HG02885 (cell line): Measurements from ENCODE around the gene ANKH.
A peak's percentile ranks its signal among the peaks of the same experiment; 100 is the strongest.

ENCODE experiments used
- ATAC-seq: cut with Tn5 transposase; IDR thresholded peaks from one replicate; pipeline ENCODE4 v1.9.1; 2021; ENCODE audit warnings: mild to moderate bottlenecking; ENCODE audit not compliant: unreplicated experiment, poor library complexity

Gene ANKH

GRCh38 chr5:14744296-14745187, 127.0 kb downstream of the ANKH start:
- ATAC-seq = no peak

DNA sequence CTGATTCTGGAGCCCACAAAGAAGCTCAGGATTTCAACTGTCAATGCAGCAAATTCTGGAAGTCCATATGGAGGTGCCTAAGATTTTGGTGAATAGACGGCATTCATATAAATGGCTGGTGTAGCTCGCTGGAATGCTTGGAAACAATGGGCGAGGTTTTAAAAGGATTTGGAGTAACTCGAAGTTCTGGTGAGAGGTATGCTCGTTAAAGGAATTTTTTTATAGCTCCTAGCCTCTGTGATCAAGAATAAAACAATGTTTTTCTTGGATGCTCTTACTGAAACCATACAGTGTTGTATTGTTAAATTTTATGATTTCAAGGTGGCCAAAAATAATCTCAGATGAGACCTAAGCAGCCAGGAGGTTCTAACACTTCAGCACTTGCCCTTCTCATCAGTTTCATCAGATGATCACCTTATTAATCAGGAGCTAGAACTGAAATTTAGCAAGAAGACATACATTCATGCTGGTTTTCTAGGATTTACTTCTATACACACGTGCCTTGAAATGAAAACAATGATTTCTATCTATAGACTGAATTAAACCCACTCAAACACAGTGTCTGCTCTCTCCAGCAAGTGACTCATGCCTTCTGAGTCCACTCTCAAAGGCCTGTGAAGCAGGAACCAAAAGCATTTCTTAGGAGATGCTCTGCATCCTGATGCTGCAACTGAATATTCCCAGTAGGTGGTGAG, 127.8 kb downstream of the ANKH start:
- ATAC-seq = no peak

DNA sequence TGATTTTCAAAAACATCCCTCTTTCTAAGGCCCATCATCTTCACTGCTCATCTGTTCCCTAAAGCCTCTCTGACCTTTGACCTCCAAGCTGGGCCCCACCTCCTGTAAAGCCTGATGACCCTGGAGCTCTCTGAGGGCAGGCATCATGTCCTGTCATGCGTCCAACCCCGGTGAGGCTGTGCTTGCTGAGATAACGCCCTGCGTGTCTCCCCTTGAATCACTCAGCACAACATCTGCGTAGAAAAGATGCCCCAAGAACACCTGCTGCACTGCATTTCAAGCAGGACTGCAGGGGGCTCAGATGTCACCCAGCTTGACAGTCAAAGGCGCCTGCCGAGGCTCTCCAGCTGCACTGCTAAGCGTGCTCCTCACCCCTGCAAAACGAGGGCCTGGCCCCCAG, 129.1 kb downstream of the ANKH start:
- no peak for ATAC-seq

DNA sequence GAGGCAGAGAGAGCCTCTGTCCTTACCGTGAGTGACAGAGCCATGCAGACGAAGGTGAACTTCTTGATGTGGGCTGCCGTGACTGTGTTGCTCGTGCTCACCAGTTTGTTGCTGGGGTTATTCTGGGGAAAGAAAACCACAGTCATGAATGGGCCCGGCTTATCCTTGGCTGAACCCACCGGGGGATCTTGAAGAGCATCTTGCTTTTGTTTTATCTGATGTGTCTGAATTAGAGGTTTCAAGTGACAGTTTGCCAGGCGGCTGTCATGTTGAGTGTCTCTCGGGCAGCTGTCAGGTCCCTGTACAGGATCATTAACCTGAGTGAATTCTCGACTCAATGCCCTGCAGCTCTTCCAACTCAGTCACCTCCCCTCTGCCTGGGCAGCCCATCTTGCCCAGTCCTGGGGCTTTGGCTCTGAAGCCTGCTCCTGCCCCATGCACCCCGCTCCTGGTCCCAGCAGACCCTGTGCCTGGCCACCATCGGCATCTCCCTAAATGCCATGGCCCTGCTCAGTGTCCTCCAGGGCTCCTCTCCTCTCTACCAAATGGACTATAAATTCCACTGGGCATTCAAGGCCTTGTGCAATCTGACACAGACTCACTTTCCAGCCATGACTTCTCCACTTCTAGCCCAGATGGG, 129.7 kb downstream of the ANKH start:
- ATAC-seq = no peak

DNA sequence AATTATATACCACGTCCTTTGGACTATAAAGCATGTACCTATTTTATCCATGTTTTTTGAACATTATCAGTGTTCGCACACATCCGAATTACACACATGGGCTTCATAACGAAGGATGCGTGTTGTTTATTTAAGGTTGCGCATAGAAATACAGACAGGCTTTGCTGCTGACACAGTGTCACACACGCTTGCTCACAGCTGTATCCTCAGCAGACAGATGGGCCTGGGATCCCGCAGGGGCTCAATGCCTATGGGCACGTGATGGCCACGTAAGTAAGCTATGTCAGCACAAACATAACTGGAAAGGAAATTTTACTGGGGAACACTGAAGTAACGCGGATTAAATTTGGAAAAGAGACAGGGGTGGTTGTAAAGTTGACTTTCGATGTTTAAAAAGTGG, 130.4 kb downstream of the ANKH start:
- no peak for ATAC-seq

- no peak for ATAC-seq
These were observed 131.6 kb downstream of the ANKH start for GRCh38 chr5:14739981-14740380.

- no peak for ATAC-seq
These were observed 132.0 kb downstream of the ANKH start for GRCh38 chr5:14739538-14739937.

GRCh38 chr5:14738050-14738449, 133.5 kb downstream of the ANKH start:
- no peak for ATAC-seq

DNA sequence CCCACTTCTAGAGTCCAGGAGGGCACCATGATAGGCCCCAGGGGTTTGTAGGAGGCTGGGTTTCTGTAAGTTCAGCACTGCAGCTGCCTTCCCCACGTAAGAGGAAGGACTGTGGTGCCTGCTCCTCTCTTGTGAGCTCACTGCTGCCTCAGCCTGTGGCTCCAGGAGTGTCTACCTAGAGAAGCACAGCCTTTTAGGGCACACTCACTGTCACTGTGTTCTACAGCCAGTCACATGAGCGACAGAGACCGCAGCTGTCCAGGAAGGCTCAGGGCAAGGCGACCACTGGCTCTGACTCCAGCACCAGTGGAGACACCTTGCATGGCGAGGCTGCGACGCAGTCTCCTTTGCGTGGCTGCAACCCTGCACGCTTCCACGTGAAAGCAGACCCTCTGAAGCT, 134.3 kb downstream of the ANKH start:
- no peak for ATAC-seq

DNA sequence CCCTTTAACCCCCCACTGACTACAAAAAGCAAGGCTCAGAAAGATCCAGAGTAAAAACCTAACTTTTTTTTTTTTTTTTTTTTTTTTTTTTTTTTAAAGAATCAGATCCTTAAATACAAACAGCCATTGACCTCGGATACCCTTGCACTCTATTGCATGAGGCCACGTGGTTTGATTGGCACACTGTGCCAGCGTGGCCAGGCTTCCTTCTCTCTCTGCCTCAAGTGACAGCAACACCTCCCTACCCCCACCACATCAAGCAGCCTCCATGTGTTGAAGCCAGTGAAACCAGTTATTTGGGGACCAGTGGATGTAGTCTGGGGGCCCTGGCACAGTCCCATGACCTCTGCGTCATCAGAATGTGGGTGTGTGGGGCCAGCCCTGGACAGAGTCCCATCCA, 135.6 kb downstream of the ANKH start:
- no peak for ATAC-seq

GRCh38 chr5:14734396-14734795, 137.2 kb downstream of the ANKH start:
- ATAC-seq = no peak

GRCh38 chr5:14733661-14734060, 137.9 kb downstream of the ANKH start:
- no peak for ATAC-seq

GRCh38 chr5:14732991-14733390, 138.6 kb downstream of the ANKH start:
- no peak for ATAC-seq

DNA sequence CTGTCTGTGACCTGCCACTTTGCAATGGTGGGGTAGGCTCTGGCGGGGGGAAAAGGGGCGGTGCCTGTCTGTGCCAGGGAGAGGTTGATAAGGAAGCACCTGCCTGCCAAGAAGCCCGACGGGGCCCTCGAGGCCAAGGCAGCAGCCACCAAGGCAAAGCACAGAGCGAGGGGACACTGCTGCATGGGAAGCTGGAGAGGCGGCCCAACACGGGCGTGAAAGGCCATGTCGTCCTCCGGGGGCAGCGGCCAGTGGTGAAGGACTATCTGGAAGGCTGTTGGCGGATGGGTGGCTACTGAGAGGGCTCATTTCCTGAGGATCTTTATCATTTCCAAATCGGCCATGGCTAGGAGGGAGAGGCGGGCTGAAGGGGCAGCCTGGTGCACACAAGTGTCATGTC, 140.7 kb downstream of the ANKH start:
- no peak for ATAC-seq

DNA sequence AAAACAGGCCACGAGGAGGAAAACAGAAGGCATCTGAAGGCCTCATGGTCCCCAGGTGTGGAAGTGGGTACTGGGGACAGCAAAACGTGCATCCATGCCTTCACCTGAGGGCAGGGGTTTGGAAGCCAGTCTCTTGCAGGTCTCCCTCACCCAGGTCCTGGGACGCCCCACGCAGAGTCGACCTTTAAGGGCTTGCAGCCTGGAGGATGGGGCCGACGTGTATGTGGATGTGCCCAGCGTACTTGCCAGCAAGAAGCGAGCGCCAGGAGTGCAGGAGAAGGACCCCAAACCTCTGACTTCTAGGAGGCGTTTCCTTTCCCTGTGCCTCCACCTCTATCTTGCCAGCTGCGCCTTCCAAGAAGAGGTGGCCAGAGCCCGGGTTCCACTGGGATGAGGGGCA, 141.1 kb downstream of the ANKH start:
- no peak for ATAC-seq

GRCh38 chr5:14729448-14730385, 141.9 kb downstream of the ANKH start:
- no peak for ATAC-seq

GRCh38 chr5:14728459-14728938, 143.1 kb downstream of the ANKH start:
- no peak for ATAC-seq

DNA sequence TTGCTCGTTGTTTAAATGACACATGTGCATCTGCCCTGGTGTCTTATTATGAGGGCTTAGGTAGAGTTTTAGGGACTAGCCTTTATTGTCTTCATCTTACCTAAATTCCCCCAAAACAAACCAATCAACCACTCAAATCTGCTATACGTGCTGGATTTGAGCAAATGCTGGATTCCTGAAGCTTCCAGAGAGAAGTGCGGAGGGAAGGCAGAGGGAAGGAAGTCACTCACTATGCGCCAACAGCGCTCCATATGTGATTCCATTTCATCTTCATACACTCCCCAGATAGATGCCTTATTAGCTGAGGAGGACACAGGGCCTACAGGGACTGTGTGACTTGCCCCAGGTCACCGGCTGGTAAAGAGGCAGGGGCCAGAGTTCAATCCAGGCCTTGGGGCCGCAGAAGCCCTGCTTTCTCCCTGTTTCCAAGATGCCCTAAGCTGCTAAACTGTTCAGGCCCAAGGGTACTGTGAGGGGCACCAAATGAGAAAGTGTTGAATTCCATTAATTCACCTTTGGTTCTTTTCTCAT, 143.6 kb downstream of the ANKH start:
- no peak for ATAC-seq

DNA sequence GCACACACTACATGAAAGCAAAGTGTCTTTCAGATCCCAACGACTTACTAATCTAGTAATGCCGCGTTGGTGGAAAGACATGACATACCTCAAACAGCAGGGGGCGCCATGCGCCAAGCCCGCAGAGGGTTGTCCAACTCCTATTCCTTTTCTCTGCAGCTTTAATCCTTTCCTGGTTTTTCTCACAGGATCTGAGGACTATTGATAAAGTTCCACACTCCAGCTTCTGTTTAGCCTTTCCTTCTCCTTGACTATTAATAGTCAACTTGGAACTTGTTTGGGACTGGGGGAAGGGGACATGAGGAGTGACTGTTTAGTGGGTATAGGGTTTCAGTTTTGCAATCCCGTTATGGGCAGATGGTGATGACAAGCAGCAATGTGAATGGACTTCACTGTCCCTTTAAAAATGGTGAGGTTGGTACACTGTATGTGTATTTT, 144.1 kb downstream of the ANKH start:
- peak; percentile 70 for ATAC-seq
